Upper lobe of right lung (tissue), 1 donor: ENCODE data around the gene CNNM1. TPM values are rescaled to one million over a fixed set of nuclear protein-coding genes. Genes with fewer than 3 reads are reported as not detected.

ENCODE experiments used
- ATAC-seq: fragments of 200-7000 bp; cut with Tn5 transposase; one replicate; pipeline ENCODE4 v1.9.1; 2020; ENCODE audit warnings: mild to moderate bottlenecking, moderate library complexity
- DNase-seq: peaks from one replicate; pipeline ENCODE4 v3.0.0-alpha.2; 2020
- H3K27ac ChIP-seq: fragments of 200-600 bp; one replicate; pipeline ENCODE4 v1.8.0; 2022
- H3K27me3 ChIP-seq: fragments of 200-600 bp; one replicate; pipeline ENCODE4 v1.8.0; 2022; ENCODE audit warnings: mild to moderate bottlenecking
- H3K36me3 ChIP-seq: fragments of 200-600 bp; one replicate; pipeline ENCODE4 v1.8.0; 2022
- H3K4me1 ChIP-seq: fragments of 200-600 bp; one replicate; pipeline ENCODE4 v1.8.0; 2022
- H3K4me3 ChIP-seq: fragments of 200-600 bp; one replicate; pipeline ENCODE4 v1.8.0; 2022; ENCODE audit warnings: mild to moderate bottlenecking
- H3K9me3 ChIP-seq: fragments of 200-600 bp; one replicate; pipeline ENCODE4 v1.8.0; 2022
- CTCF ChIP-seq: fragments of 200-600 bp; IDR thresholded peaks from one replicate; pipeline ENCODE4 v1.8.0; 2022; ENCODE audit warnings: antibody characterized with exemption
- intact Hi-C: fragments of 100-400 bp; cut with DNase I; formaldehyde crosslinking; loops from one replicate; pipeline ENCODE4 v1.11.0; 2022
- total RNA-seq: library from RNA; stranded (reverse); fragmentation: NEBNext Ultra II Directional; extraction: Animal tissue kit (Norgen Biotek cat#: 25700); gene quantifications from one replicate; pipeline ENCODE4 v1.2.1, GENCODE V29; 2021
- donor health status: DM: no; HTN: yes; CAD: no; lungs with severe emphysema.

Gene CNNM1
- total RNA-seq, 1 donor from 2014 or later: 0.69 TPM

- intact Hi-C loops: no loop called here
- ATAC-seq: peak; percentile 66
- no peaks in the 10 kb centered on the region for H3K27me3 ChIP-seq
- peaks cover 35% of the 10 kb centered on the region for H3K36me3 ChIP-seq
- no peak overlapping the region for H3K27ac ChIP-seq
- no peak for TF ChIP-seq CTCF
- no peak overlapping the region for H3K4me3 ChIP-seq
- no peak for DNase-seq
- peaks cover 4% of the 10 kb centered on the region for H3K4me1 ChIP-seq
- H3K9me3 ChIP-seq: no peaks in the 10 kb centered on the region
Measured at GRCh38 chr10:99394761-99395386, 65.7 kb downstream of the CNNM1 start.

DNA sequence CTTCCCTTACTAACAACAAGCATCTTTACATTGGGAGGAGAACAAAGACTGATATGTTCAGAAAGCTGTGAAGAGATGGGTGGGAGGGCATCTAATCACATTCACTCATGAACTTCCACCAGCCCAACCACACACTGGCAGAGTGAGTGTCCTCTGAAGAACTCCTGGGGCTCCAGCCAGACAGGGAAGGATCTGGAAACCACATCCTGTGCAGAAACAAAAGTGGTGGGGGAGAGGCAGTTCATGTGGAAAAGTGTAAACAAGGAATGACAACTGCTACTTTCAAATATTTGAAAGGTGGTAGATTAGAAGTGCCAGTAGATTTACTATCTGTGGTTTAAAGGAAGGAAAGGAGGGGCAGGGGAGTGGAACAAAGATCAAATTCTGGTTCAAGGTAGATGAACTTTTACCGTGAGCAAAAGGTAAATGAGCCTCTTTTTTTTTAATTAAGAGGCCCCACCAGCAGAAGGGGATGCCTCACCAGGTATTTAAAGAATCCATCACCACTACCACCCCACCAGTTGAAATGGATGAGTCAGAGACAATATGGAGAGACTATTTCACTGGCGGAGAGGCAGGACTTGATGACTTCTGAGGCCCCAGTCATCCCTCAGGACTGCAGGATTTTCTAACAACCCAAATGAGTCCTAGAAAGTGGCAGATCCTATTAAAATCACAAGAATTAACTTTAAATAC, 66.7 kb downstream of the CNNM1 start:
- DNase-seq (no peak), ATAC-seq (no peak)
- intact Hi-C loops: no loop called here
- TF ChIP-seq CTCF: no peak
- Histone ChIP-seq H3K9me3 (no peaks in the 10 kb centered on the region), H3K36me3 (peaks cover 45% of the 10 kb centered on the region), H3K27me3 (no peaks in the 10 kb centered on the region), H3K27ac (no peak overlapping the region), H3K4me3 (no peak overlapping the region), H3K4me1 (peaks cover 4% of the 10 kb centered on the region)

- no peak for TF ChIP-seq CTCF
- Histone ChIP-seq H3K4me3 (no peak overlapping the region), H3K4me1 (peaks cover 4% of the 10 kb centered on the region), H3K27ac (no peak overlapping the region), H3K36me3 (peaks cover 51% of the 10 kb centered on the region), H3K27me3 (no peaks in the 10 kb centered on the region), H3K9me3 (no peaks in the 10 kb centered on the region)
- intact Hi-C loops: no loop called here
- ATAC-seq (no peak), DNase-seq (no peak)
Measured at GRCh38 chr10:99396471-99396870, 67.3 kb downstream of the CNNM1 start.

DNA sequence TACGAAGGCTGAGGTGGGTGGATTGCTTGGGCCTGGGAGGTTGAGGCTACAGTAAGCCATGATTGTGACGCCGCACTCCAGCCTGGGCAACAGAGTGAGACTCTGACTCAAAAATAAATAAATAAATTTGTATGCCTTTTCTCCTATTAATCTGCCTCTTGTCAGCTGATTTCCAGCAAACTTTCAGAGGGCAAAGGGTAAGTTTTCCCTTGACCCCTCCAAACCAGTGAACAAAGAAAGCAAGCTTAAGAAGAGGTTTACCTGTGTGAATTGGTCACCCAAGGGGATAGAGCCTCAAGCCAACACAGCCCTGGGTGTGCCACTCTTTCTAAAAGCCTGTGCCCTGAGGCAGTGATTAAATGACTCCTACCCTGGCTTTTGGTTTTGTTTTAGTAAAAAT, 70.5 kb downstream of the CNNM1 start:
- no peak overlapping the region for H3K27ac ChIP-seq
- DNase-seq (no peak), ATAC-seq (no peak)
- H3K36me3 ChIP-seq: peaks cover 74% of the 10 kb centered on the region
- H3K27me3 ChIP-seq: no peaks in the 10 kb centered on the region
- no peak overlapping the region for H3K4me3 ChIP-seq
- peaks cover 4% of the 10 kb centered on the region for H3K4me1 ChIP-seq
- intact Hi-C loops: no loop called here
- no peak for TF ChIP-seq CTCF
- H3K9me3 ChIP-seq: no peaks in the 10 kb centered on the region

DNA sequence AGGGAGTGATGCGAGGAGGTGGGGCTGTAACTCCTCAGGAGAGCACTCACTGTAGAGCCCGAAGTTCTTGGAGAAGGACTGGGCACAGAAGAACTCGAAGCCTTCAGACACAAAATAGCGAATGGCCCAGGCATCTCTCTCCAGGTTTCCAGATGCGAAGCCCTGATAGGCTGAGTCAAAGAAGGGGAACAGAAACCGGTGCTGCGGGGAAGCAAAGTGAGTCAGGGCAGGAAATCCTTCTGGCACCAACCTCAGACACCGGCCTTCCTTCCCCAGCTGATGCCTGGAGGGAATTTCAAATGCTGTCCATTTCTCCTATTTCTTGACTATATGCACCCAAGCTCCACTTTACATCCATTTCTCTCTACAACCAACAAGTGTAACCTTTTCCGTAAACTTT, 74.5 kb downstream of the CNNM1 start:
- peaks cover 73% of the 10 kb centered on the region for H3K36me3 ChIP-seq
- no peak for TF ChIP-seq CTCF
- ATAC-seq: no peak
- no peaks in the 10 kb centered on the region for H3K9me3 ChIP-seq
- H3K4me3 ChIP-seq: no peak overlapping the region
- intact Hi-C loops: no loop called here
- no peaks in the 10 kb centered on the region for H3K27me3 ChIP-seq
- DNase-seq: no peak
- H3K4me1 ChIP-seq: no peaks in the 10 kb centered on the region
- no peak overlapping the region for H3K27ac ChIP-seq
